Measurements from ENCODE around the gene REM2.

GRCh38 chr14:22887260-22887989 lies 4.4 kb downstream of the REM2 start:
- TF ChIP-seq CTCF (IDR thresholded peaks at IDR 0.05; ENCODE audit: insufficient read depth, low read length) (no peak), GABPA (IDR thresholded peaks at IDR 0.05; ENCODE audit: low read depth) (no peak), POLR2AphosphoS5 (IDR thresholded peaks at IDR 0.05; ENCODE audit: low read depth) (no peak), SPI1 (IDR thresholded peaks at IDR 0.05; ENCODE audit: borderline replicate concordance, low read depth) (peak; percentile 76), REST (IDR thresholded peaks at IDR 0.05; ENCODE audit: insufficient replicate concordance, low read depth) (no peak)
